Panc1 (cell line): ENCODE measurements around the gene LIN28B.

Experiments used
- POLR2AphosphoS5 ChIP-seq: IDR thresholded peaks from 2 replicates; pipeline ENCODE4 v1.6.1; 2012; ENCODE audit warnings: mild to moderate bottlenecking, low read depth, low read length, moderate library complexity
- SIN3A ChIP-seq: IDR thresholded peaks from 2 replicates; pipeline ENCODE4 v1.6.1; 2012; ENCODE audit warnings: low read depth, mild to moderate bottlenecking, low read length, moderate library complexity, borderline replicate concordance; ENCODE audit not compliant: insufficient read depth
- TCF7L2 ChIP-seq: IDR thresholded peaks from 2 replicates; pipeline ENCODE4 v1.6.1; 2011; ENCODE audit warnings: mild to moderate bottlenecking, low read depth, low read length, inconsistent platforms

GRCh38 chr6:105113422-105113821 lies 156.5 kb downstream of the LIN28B start:
- TF ChIP-seq SIN3A (no peak), POLR2AphosphoS5 (no peak), TCF7L2 (no peak)
